ENCODE data around the gene PPP1R12C.

GRCh38 chr19:55115446-55116065, 1.9 kb downstream of the PPP1R12C start:
- TF ChIP-seq POLR2A (IDR thresholded peaks at IDR 0.05; ENCODE audit: low read length) (no peak), GATA1 (IDR thresholded peaks at IDR 0.05; ENCODE audit: low read depth, low read length) (no peak)
